ENCODE measurements around the gene FPR2.

FPR2 gene

DNA sequence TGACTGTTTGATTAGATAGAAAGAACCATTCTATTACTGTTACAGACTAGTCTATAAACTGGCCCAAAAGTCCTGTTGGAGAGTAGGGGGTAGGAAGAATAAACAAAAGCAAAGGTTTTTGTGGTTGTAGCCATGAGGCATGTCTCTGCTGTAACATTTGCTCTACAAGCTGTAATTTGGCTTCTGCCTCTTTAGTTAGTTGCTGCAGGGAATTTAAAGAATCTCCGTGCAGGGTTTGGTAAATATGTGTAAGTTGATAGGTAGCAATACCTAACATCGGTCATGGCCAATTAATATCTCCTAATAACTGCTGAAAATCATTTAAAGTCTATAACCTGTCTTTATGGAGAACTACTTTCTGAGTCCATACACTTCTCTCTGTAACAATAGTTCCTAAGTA, 46.9 kb downstream of the FPR2 start:
- TF ChIP-seq, protein P1, sequence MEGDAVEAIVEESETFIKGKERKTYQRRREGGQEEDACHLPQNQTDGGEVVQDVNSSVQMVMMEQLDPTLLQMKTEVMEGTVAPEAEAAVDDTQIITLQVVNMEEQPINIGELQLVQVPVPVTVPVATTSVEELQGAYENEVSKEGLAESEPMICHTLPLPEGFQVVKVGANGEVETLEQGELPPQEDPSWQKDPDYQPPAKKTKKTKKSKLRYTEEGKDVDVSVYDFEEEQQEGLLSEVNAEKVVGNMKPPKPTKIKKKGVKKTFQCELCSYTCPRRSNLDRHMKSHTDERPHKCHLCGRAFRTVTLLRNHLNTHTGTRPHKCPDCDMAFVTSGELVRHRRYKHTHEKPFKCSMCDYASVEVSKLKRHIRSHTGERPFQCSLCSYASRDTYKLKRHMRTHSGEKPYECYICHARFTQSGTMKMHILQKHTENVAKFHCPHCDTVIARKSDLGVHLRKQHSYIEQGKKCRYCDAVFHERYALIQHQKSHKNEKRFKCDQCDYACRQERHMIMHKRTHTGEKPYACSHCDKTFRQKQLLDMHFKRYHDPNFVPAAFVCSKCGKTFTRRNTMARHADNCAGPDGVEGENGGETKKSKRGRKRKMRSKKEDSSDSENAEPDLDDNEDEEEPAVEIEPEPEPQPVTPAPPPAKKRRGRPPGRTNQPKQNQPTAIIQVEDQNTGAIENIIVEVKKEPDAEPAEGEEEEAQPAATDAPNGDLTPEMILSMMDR (IDR thresholded peaks at IDR 0.05; ENCODE audit: extremely low read depth, missing control alignments), result no peak
- no peak for DNase-seq (ENCODE audit: low spot score)

DNA sequence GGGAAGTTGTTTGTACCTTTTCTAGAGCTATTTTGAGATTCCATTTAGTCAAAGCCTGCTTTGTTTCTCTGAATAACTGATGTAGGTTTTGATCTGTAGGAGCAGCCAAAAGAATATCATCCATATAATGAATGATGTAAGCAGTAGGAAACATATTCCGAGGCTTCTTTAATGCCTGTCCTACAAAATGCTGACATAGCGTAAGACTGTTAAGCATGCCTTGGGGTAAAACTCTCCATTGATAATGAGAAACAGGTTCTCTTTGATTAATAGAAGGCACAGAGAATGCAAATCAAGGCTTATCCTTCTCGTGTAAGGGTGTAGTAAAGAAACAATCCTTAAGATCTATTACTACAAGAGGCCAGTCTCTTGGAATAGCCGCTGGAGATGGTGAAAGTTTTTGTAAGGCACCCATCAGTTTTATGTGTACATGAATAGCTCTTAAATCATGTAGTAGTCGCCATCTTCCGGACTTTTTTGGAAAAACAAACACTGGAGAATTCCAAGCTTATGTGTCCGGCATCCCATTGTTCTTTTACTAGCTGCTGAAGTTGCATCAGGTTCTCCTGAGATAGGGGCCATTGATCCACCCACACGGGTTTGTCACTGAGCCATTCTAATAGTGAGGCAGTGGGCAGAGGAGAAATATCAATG, 47.5 kb downstream of the FPR2 start:
- TF ChIP-seq, protein P1 (IDR thresholded peaks at IDR 0.05; ENCODE audit: extremely low read depth, missing control alignments), result no peak
- DNase-seq (ENCODE audit: low spot score), result no peak

DNA sequence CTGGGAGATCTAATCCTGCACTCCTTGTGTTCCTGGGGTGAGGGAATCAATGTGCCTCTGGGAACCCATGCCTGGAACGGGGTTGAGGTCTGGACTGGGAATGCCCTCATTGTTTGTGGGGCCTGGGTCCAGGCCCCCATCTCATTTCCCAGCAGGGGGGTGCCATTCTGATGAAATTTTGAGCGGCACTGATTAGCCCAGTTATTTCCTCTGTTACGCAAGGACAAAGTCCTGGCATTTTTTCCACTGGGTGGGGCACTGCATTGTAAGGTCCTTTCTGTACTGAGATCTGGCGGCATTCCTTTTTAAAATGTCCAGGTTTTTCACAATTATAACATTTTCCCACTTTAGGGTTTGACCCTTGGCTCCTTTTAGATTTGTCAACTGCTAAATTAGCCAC, 48.8 kb downstream of the FPR2 start:
- no peak for DNase-seq (ENCODE audit: low spot score)
- TF ChIP-seq, protein P1 (IDR thresholded peaks at IDR 0.05; ENCODE audit: extremely low read depth, missing control alignments), result no peak

DNA sequence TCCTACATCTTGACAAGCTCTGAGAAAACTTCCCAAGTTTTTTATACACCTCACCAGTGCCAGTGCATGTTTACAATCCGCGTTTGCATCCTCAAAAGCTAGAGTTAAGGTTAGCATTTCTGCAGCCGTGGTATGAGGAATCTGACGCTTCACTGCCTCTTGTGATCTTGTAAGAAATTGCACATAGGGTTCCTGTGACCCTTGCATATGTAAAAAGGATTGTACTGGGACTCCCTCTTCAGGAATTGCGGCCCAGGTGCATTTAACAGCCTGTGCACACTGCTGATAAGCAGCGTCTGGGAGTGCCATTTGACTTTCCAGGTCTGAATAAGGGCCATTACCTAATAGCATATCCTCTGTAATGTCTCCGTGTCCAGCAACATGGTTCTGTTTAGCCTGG, 49.2 kb downstream of the FPR2 start:
- DNase-seq (ENCODE audit: low spot score), result no peak
- TF ChIP-seq, protein P1 (IDR thresholded peaks at IDR 0.05; ENCODE audit: extremely low read depth, missing control alignments), result no peak

DNA sequence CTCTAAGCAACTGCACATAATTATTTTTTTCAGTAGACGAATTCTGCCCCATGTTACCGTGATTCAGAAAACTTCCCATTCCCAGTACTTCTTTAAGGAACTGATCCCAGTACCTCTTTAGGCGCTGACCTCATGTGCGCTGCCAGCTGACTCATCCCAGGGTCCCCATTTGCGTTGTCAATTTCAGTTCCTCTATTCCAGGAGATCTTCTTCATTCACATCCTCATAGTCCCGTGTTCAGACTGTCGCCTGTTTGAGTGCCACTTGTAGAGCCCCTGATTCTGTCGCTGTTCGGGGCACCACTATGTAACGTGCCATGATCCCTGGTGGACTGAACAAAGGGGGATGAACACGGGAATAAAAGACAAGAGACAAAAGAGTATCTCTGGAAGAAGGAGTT, 50.4 kb downstream of the FPR2 start:
- no peak for DNase-seq (ENCODE audit: low spot score)
- TF ChIP-seq, protein P1 (IDR thresholded peaks at IDR 0.05; ENCODE audit: extremely low read depth, missing control alignments), result no peak

DNA sequence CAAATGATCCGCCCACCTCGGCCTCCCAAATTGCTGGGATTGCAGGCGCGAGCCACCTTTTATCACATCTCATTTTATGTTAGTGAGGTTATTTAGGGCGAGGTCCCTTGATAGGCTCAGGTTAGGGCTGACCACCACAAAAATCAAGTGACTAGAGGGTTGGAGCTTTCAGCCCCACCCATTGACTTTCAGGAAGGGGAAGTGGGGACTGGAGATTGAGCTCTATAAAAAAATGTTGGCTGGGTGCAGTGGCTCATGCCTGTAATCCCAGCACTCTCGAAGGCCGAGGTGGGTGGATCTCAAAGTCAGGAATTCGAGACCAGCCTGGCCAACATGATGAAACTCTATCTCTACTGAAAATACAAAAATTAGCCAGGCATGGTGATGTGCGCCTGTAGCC, 54.1 kb downstream of the FPR2 start:
- TF ChIP-seq, protein P1 (IDR thresholded peaks at IDR 0.05; ENCODE audit: extremely low read depth, missing control alignments), result no peak
- no peak for DNase-seq (ENCODE audit: low spot score)

DNA sequence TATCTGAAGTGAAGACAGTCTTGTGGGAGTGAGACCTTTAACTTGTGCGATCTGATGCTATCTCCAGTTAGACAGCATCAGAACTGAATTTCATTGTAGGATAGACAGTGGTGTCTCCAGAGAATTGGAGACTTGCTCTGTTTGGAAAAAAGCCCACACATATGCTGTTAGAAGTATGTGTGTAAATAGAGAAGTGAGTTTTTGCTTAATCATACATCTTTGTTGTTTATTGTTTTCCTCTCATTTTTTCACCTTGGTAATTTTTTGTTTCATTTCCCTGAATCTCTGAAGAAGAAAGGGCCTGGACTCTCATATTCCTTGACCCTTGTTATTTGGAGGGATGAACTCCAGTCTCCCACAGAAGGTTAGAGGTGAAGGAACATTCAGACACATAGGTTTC, 55.7 kb downstream of the FPR2 start:
- TF ChIP-seq, protein P1 (IDR thresholded peaks at IDR 0.05; ENCODE audit: extremely low read depth, missing control alignments), result no peak
- no peak for DNase-seq (ENCODE audit: low spot score)

All from GM20000 (cell line).